SIG-M5 treated with dmso at 0.1 percent for 504 hours (cell line): Measurements from ENCODE around the gene GGNBP2.

Experiments used
- DNase-seq: peaks from one replicate; lab custom pipeline; 2025; ENCODE audit not compliant: unreplicated experiment; lab: John Stamatoyannopoulos, UW

The GGNBP2 gene

DNA sequence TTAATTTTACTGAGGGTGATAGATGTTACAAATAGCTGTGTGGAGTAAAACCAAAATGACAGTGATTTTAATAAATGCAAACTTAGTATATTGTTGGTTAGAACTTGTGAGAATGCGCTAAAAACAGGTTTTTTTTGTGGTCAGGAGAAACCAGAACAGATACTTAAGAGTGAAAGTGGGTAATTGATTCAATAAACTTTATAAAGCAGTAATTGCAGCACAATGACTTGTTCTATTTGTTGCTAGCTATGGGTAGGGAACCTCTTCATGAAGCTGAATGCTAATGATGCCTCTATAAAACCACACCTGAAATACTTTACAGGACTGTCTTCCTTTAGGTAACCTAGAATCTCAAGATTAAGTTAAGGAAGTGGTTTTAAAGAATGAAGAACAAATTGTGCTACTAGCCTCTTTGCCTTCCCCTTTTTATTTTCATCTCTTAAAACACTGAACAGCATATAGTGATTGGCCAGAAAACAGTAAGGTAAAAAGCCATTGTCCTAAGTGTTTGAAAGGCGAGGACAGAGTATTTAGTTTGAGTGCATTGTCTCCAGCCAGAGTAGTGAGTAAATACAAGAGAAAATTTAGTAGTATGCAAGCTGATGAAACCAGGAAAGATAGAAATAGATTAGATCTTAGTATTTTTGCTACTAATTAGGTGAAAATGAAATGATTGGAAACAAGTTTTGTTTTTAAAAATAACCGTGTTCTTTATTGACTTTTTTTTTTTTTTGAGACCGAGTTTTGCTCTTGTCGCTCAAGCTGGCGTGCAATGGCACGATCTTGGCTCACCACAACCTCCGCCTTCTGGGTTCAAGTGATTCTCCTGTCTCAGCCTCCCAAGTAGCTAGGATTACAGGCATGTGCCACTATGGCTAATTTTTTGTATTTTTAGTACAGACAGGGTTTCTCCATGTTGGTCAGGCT, 6.0 kb downstream of the GGNBP2 start:
- DNase-seq: peak; percentile 48

DNA sequence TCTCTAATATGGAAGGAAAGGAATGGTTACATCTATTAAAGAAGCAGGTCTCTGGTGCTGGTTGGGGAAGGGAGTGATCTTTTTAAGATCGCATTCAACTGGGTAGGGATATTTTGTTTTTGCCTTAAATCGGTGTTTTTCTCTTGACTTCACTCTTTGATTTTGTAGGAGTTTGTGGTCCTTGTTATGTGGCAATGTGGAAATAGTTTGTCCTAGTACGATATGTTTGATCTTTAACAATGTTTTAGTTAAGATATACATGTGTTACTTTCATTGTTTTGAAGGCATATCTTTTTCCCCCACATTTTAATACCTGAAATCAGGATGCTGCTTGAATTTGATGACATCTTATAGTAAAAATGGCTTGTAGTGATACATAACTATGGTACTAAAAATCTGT, 8.7 kb downstream of the GGNBP2 start:
- no peak for DNase-seq

DNA sequence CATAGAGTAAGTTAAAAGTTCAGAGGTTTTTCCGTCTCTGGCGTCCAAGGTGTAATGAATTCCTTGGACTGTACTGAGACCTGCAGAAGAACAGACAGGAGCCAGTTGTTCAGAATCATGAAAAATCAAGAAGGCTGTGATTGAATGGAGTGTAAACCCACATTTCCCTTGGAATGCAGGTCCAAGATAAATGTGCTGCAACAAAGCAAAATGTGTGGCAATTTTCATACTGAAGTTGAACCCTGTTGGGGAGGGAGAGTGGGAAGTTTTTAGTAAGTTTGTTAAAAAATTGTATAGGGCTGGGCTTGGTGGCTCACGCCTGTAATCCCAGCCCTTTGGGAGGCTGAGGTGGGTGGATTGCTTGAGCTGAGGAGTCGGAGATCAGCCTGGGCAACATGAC, 21.4 kb downstream of the GGNBP2 start:
- no peak for DNase-seq

DNA sequence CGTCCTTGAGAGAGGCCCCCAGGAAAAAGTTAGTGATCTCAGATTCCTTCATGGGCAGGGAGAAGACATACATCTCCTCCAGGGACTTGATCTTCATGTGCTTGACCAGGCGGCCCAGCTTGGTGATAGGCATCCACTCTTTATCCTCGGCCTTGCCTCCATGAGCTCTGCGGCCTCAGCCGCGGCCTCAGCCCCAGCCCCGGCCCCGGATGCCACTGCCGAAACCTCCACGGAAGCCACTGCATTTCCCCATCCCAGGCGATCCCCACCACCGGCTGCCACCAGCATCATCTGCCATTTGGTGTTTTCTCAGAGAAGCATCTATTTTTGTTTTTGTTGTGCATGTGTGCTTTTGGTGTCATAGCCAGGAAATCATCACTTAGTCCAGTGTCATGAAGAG, 30.3 kb downstream of the GGNBP2 start:
- no peak for DNase-seq

DNA sequence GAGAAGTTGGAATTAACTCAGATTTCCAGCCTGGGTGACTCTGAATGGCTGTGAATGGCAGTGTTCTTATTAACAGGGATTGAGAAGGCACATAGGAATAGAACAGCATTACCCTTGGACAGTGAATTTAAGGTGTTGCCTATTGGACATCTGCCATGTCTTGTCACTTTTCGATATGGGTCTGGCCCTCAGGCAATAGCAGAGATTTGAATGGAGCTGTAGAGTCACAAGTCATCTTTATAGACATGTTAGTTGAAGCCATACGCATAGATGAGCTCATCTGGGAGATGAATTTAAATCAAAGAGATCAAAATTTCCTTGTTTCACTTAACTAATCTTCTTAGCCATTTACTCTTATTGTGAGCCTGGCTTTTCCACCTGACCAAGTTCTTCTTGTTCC, 32.1 kb downstream of the GGNBP2 start:
- DNase-seq: no peak

DNA sequence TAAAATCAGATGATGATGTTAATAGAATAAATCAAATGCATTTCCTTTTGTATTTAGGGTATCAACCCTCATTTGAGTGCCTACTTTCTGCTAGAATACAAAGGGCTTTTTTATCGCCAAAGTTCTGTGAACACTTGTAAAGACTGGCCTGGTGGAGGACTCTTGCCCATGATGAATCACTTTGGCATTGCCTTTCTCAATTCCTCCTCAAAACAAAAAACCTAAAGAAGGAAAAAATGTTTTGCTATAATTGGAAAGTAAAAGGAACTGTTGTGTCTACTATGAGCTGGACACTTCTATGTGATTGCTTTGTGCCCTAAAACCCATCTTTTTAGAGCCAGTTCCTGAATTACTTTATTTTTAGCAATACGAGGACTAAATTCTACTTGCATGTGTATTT, 34.0 kb downstream of the GGNBP2 start:
- no peak for DNase-seq

DNA sequence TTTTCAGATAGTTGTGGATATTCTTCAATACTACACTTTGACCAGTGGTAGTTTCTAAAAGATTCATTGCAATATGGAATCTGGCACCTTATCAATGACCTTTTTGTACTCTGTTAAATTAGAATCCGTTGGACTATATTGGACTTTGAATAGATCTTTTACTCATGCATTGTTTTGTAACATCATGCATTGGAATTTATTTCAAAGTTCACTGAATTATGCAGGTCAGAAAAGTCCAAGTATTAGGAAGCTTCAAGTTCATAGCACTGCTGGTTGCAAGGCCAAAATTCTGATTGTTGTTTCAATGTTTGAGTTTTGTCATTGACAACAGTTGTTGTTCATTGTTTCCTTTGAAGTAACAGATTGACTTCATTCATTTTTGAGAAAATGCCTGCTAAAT, 39.1 kb downstream of the GGNBP2 start:
- DNase-seq: no peak

DNA sequence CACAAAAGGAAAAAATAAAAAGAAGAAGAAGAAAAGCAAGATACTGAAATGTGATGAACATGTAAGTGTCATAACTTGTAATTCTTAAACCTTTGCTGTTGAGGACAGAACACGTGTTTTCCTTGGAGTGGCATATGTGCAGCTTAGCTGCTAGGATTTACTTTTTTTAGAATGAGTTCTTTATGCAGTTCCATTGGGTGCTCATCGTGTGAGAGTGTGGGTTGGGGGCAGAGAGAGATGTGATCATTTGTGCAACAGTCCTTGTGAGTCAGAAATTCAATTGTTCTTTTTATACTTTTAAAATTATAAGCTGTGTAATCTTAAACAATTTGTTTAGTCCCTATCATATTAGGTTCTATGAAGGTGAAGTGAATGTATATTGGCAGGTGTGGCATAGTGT, 41.4 kb downstream of the GGNBP2 start:
- DNase-seq: no peak

DNA sequence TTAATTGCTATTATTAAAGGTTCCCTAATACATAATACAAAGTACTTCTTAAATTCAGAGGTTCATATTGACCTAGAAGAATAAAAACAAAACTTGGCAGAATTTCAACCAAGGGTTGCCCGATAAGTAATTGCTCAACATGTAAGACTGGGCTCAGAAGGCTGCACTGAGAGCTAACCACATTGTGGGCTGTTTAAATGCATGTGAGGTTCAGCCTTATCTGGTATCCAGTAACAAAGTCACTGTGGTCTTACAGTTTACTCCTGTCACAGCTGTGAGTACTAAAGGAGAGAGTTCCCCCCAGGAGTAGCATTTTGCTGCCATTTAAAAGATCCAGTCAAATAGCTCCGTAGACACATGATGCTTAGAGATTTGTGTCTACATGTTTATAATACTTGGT, 45.4 kb downstream of the GGNBP2 start:
- DNase-seq: peak; percentile 85

DNA sequence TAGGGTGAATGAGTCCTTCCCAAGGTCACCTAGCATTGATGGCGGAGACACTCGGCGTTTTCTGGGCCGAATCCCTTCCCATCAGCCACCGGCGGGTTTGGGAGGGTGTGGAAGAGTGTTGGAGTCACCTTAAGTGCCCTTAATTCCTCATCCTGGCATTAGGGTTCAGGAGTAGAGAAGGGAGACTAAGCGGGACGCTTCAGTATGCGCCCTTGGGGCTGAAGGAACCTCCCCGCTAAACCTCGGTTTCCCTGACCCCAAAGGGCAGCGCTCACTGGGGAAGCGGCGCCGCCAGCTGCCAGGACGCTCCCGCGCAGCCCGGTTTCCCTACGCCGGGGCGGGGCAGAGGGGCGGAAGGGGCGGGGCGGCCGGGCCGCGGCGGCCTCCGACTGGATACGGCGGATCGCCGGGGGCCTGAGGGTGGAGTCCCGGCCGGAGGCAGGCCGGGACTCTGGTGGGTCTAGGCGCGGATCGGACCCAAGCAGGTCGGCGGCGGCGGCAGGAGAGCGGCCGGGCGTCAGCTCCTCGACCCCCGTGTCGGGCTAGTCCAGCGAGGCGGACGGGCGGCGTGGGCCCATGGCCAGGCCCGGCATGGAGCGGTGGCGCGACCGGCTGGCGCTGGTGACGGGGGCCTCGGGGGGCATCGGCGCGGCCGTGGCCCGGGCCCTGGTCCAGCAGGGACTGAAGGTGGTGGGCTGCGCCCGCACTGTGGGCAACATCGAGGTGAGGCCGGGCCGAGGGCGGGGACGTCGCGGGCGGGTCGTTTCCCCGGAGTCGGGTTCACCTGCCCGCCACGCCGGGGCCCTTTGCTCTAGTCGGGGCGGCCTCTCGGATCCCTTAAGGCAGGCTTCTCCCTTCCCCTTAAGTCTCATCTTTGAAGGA, 47.0 kb downstream of the GGNBP2 start, which contains the start of gene DHRS11:
Gene DHRS11, plus strand, starts transcription at position 446 of the 882 bp plus-strand sequence. Its CDS starts 131 bp downstream, at position 577.
- DNase-seq: peak; percentile 63

DNA sequence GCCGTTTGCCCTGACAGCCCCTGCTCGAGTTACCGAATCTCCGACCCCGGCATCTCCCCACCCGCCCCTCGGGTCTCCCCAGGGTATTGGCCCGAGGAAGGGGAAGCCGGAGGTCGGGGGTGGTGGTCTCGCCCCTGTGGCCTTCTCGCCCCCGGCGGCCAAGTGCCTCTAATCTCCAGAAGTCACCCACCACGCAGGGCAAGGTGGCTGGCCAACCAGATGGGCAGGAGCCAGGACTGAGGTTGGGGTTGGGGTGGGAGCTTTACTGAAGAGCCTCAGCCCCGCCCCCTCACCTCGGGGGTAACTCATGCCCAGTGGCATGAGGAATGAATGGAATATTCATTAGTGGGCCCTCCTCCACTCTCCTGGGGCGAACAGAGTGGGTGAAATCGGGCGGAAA, 47.6 kb downstream of the GGNBP2 start:
- DNase-seq: no peak

DNA sequence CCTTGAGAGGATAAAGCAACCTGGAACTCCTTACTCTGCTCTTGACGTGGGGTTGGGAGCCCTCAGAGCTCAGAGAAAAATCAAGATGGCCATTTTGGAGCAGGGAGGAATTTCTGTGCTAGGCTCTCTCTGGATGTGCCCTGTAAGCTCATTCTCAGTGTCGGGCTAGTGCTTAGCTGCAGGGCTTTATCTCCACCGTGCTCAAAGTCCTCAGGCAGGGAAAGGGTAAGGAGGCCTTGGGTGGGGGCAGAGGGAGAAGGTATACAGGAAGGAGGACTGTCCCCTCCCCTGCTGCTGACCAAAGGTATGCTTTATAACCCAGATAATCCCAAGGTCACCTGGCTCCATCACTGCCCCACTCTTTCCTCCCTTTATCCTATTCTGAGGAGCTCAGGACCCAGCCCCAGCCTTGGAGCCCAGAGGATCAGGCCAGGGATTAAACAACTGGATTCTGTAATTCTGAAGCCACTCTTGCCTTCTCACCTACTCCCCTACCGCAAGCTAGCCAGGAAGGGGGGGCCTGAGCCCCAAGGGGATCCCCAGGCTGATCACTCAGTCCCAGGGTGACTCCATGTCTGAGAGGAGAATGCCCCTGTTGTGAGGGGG, 48.1 kb downstream of the GGNBP2 start:
- no peak for DNase-seq

DNA sequence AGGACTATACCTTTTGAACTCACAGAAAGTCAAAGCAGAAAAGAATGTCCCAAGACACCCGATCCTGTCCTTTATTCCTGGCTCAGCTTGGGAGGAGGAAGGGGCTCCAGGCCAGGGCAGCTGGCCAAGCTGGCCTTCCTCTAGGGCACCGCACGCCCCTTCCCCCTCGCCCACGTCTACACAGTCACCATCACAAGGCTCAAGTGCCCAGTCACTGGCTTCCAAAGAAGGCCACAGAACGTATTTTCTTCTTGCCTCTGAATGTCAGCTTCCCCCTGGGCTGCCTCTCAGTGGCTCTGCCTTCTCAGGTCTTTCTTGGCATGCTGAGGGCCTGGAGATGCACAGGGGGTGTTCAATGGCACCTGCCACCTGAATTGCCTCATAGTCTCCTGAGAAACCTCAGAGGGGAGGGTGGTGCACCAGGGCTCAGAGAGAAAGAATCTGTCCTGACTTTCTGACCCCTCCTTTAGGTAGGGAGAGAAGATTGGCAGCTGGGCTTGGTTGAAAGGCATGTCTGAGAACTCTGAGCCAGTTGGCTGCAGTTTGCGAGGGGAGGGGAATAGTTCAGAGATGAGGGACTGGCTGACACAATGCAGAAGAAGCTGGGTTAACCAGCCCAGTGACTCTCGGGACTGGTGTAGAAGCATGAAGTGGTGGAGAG, 49.1 kb downstream of the GGNBP2 start:
- DNase-seq: no peak

DNA sequence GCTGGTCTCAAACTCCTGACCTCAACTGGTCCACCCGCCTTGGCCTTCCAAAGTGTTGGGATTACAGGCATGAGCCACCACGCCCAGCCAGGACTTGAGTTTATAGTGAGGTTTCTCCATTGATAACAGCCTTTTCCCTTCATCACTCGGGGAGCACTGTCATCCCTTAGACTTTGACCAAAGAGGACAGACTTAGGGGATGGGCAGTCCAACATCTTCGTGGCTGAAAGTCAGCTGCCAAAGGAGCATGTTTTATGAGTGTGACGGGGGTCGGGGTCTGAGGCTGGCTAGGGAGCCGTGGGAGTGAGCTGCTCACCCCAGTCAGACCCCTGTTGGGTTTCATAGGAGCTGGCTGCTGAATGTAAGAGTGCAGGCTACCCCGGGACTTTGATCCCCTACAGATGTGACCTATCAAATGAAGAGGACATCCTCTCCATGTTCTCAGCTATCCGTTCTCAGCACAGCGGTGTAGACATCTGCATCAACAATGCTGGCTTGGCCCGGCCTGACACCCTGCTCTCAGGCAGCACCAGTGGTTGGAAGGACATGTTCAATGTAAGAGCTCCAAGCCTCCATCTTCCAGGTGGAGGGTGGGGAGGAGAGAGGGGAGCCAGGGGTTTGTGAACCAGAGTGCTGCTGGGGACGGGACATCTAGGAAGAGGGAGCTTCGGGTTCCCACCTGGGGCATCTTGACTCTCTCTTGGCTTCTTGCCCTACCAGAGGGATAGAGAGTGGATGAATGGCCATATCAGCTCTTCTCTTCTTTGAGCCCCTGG, 50.1 kb downstream of the GGNBP2 start:
- DNase-seq: no peak

DNA sequence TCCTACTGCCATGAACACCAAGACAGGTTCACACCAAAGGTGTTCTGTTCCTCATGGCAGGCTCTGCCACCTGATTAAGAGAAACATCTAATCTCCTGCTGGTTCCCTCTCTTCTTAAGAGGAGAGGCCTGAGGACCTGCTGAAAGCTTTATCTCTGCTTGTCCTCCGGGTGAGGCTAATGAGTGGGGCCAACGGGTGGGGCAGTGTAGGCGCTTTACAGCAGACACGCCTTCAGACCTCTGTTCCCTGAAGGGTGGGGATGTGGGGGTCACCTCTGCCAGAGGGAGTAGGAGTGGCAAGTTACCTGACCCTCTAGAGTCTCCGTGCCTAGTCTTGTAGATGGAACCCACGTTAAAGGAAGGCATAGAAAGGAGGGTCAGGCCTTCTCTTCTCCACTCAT, 52.5 kb downstream of the GGNBP2 start:
- no peak for DNase-seq

DNA sequence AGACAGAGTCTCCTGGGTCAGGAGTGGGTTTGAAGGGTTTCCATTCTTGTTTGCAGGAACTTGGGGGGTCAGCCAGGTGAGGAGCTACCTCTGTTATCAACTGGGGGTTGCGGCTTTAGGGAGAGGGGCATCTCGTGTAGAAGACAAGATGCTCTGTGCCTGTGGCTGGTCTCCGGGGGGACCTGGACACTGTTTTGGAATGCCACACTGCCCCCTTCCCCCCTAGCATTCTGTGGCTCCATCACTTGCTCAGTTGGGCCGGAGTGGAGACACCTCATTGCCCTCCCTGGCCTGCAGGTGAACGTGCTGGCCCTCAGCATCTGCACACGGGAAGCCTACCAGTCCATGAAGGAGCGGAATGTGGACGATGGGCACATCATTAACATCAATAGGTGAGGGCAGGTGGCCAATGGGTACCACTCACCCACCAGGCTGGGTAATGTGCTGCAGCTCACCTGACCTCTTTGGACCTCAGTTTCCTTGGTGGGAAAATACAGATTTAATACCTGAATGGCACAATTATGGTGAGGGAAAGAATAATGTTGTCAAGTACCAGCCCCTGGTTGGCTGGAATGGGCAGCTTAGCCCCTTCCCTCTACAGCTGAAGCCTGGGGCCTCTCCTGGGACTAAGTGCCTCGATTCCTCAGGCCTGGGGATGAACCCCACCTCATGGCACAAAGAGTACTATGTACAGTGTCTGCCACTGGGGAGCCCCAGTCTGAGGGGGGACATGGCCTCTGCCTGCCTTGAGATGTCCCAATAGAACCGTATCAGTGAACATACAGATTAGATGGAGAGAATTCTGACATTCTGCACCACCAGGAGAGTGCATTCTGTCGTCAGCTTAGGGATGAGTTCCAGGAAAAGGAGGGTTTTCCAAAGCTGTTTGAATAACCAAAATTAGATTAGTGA, 53.4 kb downstream of the GGNBP2 start:
- no peak for DNase-seq

DNA sequence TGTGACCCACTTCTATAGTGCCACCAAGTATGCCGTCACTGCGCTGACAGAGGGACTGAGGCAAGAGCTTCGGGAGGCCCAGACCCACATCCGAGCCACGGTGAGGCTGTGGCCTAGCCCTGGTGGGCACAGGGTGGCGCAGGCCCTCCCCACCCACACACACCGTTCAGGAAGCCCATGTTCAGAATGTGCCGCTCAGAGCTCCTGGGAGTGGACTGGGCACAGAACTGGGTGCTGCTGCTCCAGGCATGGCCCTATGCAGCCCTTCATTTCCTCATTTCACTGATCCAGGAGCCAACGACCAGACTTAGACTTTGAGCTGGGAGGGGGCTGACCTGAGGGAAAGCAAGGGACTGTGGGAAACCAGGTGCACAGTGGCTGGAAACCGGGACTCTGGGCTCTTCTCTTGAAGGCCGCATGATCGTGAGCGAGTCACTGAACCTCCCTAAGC, 54.3 kb downstream of the GGNBP2 start:
- DNase-seq: no peak

DNA sequence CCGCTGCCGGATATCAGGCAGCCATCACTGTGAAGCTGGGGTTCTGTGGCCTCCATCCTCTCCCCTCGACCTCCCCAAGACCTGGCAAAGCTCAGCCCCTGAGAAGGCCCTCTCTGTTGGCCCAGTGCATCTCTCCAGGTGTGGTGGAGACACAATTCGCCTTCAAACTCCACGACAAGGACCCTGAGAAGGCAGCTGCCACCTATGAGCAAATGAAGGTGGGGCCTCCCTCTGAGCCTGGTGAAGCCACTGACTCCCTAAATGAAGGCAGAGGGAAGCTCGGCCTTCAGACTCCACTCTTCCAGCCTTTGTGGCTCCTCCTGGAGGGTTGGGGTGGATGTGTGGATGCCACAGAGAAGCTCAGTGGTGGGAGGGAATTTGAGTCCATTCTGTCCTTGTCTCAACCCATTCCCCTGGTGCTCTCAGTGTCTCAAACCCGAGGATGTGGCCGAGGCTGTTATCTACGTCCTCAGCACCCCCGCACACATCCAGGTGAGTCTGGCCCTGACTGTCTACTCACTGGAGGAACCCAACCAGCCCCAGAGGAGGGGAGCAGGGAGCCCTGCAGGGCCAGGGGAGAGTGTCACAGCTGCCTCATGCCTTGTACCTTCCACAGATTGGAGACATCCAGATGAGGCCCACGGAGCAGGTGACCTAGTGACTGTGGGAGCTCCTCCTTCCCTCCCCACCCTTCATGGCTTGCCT, 55.0 kb downstream of the GGNBP2 start:
- no peak for DNase-seq
